DOHH2 (cell line): ENCODE data around the gene THYN1.

Experiments
- H3F3A ChIP-seq: fragments of 200-600 bp; sonication (generic), shearing (Covaris generic); 2 replicates; pipeline ENCODE4 v1.6.0; 2016; ENCODE audit warnings: antibody characterized with exemption, mild to moderate bottlenecking; ENCODE audit not compliant: control insufficient read depth, insufficient read depth
- H3K27ac ChIP-seq: fragments of 200-600 bp; sonication (generic); 2 replicates; pipeline ENCODE4 v1.5.1; 2014; ENCODE audit warnings: low read depth, mild to moderate bottlenecking, low read length, moderate library complexity
- H3K27me3 ChIP-seq: fragments of 200-600 bp; sonication (generic); 2 replicates; pipeline ENCODE4 v1.6.1; 2014; ENCODE audit warnings: mild to moderate bottlenecking, low read length, mixed read lengths; ENCODE audit not compliant: control insufficient read depth
- H3K36me3 ChIP-seq: fragments of 200-600 bp; sonication (generic); 2 replicates; pipeline ENCODE4 v1.6.1; 2014; ENCODE audit warnings: mild to moderate bottlenecking, low read length, moderate library complexity, mixed read lengths; ENCODE audit not compliant: control insufficient read depth
- H3K4me1 ChIP-seq: fragments of 200-600 bp; sonication (generic); 2 replicates; pipeline ENCODE4 v1.6.1; 2014; ENCODE audit warnings: mild to moderate bottlenecking, low read length, mixed read lengths; ENCODE audit not compliant: control insufficient read depth
- H3K4me2 ChIP-seq: fragments of 200-600 bp; sonication (generic); 2 replicates; pipeline ENCODE4 v1.6.0; 2014; ENCODE audit warnings: mild to moderate bottlenecking, low read length, moderate library complexity
- H3K4me3 ChIP-seq: fragments of 200-600 bp; sonication (generic); 2 replicates; pipeline ENCODE4 v1.5.1; 2014; ENCODE audit warnings: mild to moderate bottlenecking, low read length, mixed read lengths
- H3K79me2 ChIP-seq: fragments of 200-600 bp; sonication (generic); 2 replicates; pipeline ENCODE4 v1.6.1; 2014; ENCODE audit warnings: mild to moderate bottlenecking, low read length, mixed read lengths; ENCODE audit not compliant: control insufficient read depth
- H3K9me2 ChIP-seq: fragments of 200-600 bp; sonication (generic); replicated peaks from 2 replicates; pipeline ENCODE4 v1.6.1; 2014; ENCODE audit warnings: mild to moderate bottlenecking, low read length, mixed read lengths; ENCODE audit not compliant: control insufficient read depth
- H3K9me3 ChIP-seq: fragments of 200-600 bp; sonication (generic); 2 replicates; pipeline ENCODE4 v1.6.1; 2014; ENCODE audit warnings: antibody characterized with exemption, low read length, mixed read lengths; ENCODE audit not compliant: control insufficient read depth, insufficient read depth
- H4K20me1 ChIP-seq: fragments of 200-600 bp; sonication (generic); 2 replicates; pipeline ENCODE4 v1.6.0; 2014; ENCODE audit warnings: low read depth, mild to moderate bottlenecking, antibody characterized with exemption, low read length, moderate library complexity; ENCODE audit not compliant: control insufficient read depth, insufficient read depth
- EZH2phosphoT487 ChIP-seq: fragments of 200-600 bp; sonication (generic); IDR thresholded peaks from 2 replicates; pipeline ENCODE4 v1.6.1; 2017; ENCODE audit warnings: borderline replicate concordance, mild to moderate bottlenecking, antibody characterized with exemption, low read length, moderate library complexity, mixed read lengths
- TF ChIP-seq, protein P1 (sequence below): fragments of 200-600 bp; sonication (generic); IDR thresholded peaks from one replicate; pipeline ENCODE4 v1.5.1; 2014; ENCODE audit warnings: antibody characterized with exemption, mild to moderate bottlenecking, low read depth, low read length; ENCODE audit not compliant: poor library complexity, severe bottlenecking

THYN1 gene

DNA sequence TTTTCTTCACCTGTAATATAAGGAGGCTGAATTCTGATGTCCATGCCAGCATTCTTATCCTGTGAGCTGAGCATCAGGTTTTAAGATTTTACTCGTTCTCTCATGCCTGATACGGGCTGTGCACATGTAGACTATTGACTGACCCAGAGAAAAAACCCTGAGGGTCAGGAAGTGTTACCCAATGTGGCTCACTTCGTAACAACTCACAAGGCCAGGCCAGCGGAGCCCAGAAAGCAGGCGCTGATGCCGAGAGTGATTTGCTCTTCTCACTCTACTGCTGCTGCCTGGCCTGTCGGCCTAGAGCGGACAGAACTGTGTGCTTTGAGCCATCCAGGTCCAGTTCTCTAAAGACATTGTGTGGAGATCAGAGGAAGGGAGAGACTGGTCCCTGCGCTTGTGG, 10.8 kb downstream of the THYN1 start:
- H3K9me3 ChIP-seq = no peaks in the 10 kb centered on the region
- H3K36me3 ChIP-seq = peaks cover 3% of the 10 kb centered on the region; the same call in 1 of the 2 replicates
- peaks cover 4% of the 10 kb centered on the region for H4K20me1 ChIP-seq
- no peaks in the 10 kb centered on the region for H3K9me2 ChIP-seq
- H3K27ac ChIP-seq = no peak overlapping the region
- H3F3A ChIP-seq = no peaks in the 10 kb centered on the region
- no peak for TF ChIP-seq EZH2phosphoT487
- TF ChIP-seq, protein P1, sequence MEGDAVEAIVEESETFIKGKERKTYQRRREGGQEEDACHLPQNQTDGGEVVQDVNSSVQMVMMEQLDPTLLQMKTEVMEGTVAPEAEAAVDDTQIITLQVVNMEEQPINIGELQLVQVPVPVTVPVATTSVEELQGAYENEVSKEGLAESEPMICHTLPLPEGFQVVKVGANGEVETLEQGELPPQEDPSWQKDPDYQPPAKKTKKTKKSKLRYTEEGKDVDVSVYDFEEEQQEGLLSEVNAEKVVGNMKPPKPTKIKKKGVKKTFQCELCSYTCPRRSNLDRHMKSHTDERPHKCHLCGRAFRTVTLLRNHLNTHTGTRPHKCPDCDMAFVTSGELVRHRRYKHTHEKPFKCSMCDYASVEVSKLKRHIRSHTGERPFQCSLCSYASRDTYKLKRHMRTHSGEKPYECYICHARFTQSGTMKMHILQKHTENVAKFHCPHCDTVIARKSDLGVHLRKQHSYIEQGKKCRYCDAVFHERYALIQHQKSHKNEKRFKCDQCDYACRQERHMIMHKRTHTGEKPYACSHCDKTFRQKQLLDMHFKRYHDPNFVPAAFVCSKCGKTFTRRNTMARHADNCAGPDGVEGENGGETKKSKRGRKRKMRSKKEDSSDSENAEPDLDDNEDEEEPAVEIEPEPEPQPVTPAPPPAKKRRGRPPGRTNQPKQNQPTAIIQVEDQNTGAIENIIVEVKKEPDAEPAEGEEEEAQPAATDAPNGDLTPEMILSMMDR = no peak
- no peaks in the 10 kb centered on the region for H3K4me1 ChIP-seq
- H3K79me2 ChIP-seq = no peaks in the 10 kb centered on the region
- peaks cover 11% of the 10 kb centered on the region; the same call in 1 of the 2 replicates for H3K27me3 ChIP-seq
- H3K4me2 ChIP-seq = no peak overlapping the region
- H3K4me3 ChIP-seq = no peak overlapping the region

DNA sequence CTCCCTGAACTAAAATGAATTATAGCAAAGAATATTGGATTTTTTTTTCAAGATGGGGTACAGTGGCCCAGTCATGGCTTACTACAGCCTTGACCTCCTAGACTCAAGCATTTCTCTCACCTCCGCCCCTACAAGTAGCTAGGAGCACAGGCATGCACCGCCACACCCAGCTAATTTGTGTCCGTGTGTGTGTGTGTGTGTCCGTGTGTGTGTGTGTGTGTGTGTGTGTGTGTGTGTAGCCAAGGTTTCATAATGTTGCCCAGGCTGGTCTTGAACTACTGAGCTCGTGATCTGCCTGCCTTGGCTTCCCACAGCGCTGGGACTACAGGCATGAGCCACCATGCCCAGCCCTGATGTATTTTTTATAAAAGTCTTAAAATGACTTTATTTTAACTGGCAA, 12.6 kb downstream of the THYN1 start:
- H3F3A ChIP-seq = no peaks in the 10 kb centered on the region
- peaks cover 11% of the 10 kb centered on the region for H4K20me1 ChIP-seq
- no peaks in the 10 kb centered on the region for H3K9me2 ChIP-seq
- H3K4me2 ChIP-seq = no peak overlapping the region
- no peaks in the 10 kb centered on the region for H3K9me3 ChIP-seq
- H3K27ac ChIP-seq = no peak overlapping the region
- peaks cover 17% of the 10 kb centered on the region; the same call in 1 of the 2 replicates for H3K27me3 ChIP-seq
- no peaks in the 10 kb centered on the region for H3K79me2 ChIP-seq
- TF ChIP-seq, protein P1 = no peak
- no peak for TF ChIP-seq EZH2phosphoT487
- H3K4me1 ChIP-seq = no peaks in the 10 kb centered on the region
- no peaks in the 10 kb centered on the region for H3K36me3 ChIP-seq
- H3K4me3 ChIP-seq = no peak overlapping the region

DNA sequence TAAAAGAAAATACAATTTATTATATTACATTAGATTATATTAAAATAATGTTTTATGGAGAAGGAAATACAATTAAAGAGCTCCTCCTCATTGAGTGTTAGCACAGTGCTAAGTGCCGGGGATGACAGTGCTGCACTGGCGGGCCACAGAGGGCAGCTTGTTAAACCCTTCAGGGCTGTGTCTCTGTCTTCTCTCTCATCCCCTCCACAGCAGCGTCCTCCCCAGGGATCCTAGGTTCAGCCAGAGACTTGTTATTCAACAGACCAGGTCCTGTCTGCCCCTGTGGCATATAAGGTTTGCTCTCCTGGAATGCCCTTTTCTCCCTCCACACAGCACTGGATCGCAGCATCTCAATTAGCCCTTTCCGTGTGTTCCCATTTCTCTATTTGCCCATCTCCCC, 14.2 kb downstream of the THYN1 start:
- Histone ChIP-seq H3K27me3 (peaks cover 22% of the 10 kb centered on the region; the same call in 1 of the 2 replicates), H3F3A (no peaks in the 10 kb centered on the region), H3K4me2 (no peak overlapping the region), H3K27ac (no peak overlapping the region), H4K20me1 (peaks cover 7% of the 10 kb centered on the region; the same call in 1 of the 2 replicates), H3K4me3 (no peak overlapping the region), H3K9me2 (no peaks in the 10 kb centered on the region), H3K9me3 (no peaks in the 10 kb centered on the region), H3K79me2 (no peaks in the 10 kb centered on the region), H3K4me1 (no peaks in the 10 kb centered on the region), H3K36me3 (no peaks in the 10 kb centered on the region)
- TF ChIP-seq, protein P1 = no peak
- TF ChIP-seq EZH2phosphoT487 = no peak
